ENCODE measurements around the gene TRAF3IP3. TPM values are rescaled to one million over a fixed set of nuclear protein-coding genes. Genes with fewer than 3 reads are reported as not detected.

TRAF3IP3 gene
- total and polyA plus RNA-seq, 2 donors (not counting 1 experiment from before 2014, with no cell fraction given), result 262 to 344 TPM

DNA sequence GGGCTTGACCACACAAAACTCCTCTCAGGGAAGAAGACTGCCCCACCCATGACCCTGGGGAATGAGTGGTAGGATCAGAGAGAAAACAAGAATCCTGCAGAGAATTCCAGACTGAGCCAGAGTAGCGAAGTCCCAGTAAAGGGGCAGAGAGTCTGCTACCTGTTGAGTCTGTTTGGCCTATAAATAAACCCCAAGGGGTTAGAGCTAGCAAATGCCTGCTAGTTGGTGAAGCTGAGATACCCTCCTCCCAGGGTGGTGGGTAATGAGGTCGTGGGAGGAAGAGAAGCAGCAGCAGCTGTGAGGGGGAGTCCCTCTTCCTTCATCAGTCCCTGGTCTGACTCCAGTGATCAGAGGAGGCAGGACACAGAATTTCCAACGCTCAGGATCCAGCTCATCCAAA is 2.5 kb downstream of the TRAF3IP3 start:
- Histone ChIP-seq H3K4me3 (ENCODE audit: control extremely low read depth in 1 of 5, extremely low read depth in 1 of 5, insufficient read depth in 1 of 5, low read depth in 2 of 5, low read length in 4 of 5) (peak overlapping the region in 4 of 5 experiments; percentile 32 to 80 (median 64)), H3K27ac (ENCODE audit: low read length in 2 of 2) (peak overlapping the region; percentile 67 to 86), H4K20me1 (ENCODE audit: control insufficient read depth, insufficient read depth, low read length, poor library complexity, severe bottlenecking) (peaks cover 31% of the 10 kb centered on the region), H3K27me3 (replicated peaks in 1 of 4; ENCODE audit: control extremely low read depth in 1 of 4, control insufficient read depth in 3 of 4, insufficient read depth in 4 of 4, low read length in 3 of 4) (no peaks in the 10 kb centered on the region), H3K9ac (ENCODE audit: low read length) (peak overlapping the region; percentile 84), H3K4me1 (ENCODE audit: control insufficient read depth in 2 of 2, insufficient read depth in 2 of 2, low read length in 2 of 2) (peaks cover 50 to 65% of the 10 kb centered on the region in 2 donors), H2AFZ (ENCODE audit: insufficient read depth, low read depth, low read length, poor library complexity, severe bottlenecking) (no peak overlapping the region), H3K79me2 (ENCODE audit: control insufficient read depth, insufficient read depth, low read length) (peaks cover 81% of the 10 kb centered on the region), H3K36me3 (replicated peaks in 1 of 2; ENCODE audit: control extremely low read depth in 1 of 2, control insufficient read depth in 1 of 2, extremely low read depth in 1 of 2, insufficient read depth in 2 of 2, low read length in 1 of 2) (peaks cover 6 to 55% of the 10 kb centered on the region in 2 experiments), H3K4me2 (replicated peaks; ENCODE audit: low read depth, low read length, poor library complexity, severe bottlenecking) (peak overlapping the region; percentile 72), H3K9me3 (ENCODE audit: control extremely low read depth in 1 of 3, control insufficient read depth in 2 of 3, insufficient read depth in 1 of 3, low read length in 2 of 3) (no peaks in the 10 kb centered on the region)
- H3K4me3 Mint-ChIP-seq, result peak overlapping the region; percentile 92
- peak overlapping the region; percentile 95 for H3K27ac Mint-ChIP-seq
- CTCF ChIA-PET, result interaction anchor here (1.0 to 3.2 kb wide), 3 partner anchors 9 to 15 kb away, joined by 3 to 14 read pairs (median 5); no protein-coding TSS in a partner anchor
- intact Hi-C loops (cut with micrococcal nuclease), result loop anchor here (10.0 kb wide), 1 partner anchor 84 kb away; the partner anchor contains the start of gene G0S2
- TF ChIP-seq, protein P1, sequence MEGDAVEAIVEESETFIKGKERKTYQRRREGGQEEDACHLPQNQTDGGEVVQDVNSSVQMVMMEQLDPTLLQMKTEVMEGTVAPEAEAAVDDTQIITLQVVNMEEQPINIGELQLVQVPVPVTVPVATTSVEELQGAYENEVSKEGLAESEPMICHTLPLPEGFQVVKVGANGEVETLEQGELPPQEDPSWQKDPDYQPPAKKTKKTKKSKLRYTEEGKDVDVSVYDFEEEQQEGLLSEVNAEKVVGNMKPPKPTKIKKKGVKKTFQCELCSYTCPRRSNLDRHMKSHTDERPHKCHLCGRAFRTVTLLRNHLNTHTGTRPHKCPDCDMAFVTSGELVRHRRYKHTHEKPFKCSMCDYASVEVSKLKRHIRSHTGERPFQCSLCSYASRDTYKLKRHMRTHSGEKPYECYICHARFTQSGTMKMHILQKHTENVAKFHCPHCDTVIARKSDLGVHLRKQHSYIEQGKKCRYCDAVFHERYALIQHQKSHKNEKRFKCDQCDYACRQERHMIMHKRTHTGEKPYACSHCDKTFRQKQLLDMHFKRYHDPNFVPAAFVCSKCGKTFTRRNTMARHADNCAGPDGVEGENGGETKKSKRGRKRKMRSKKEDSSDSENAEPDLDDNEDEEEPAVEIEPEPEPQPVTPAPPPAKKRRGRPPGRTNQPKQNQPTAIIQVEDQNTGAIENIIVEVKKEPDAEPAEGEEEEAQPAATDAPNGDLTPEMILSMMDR (IDR thresholded peaks at IDR 0.05), result no peak
- no peak for TF ChIP-seq EZH2 (IDR thresholded peaks at IDR 0.05; ENCODE audit: borderline replicate concordance, insufficient read depth, low read depth, low read length, poor library complexity, severe bottlenecking)
- H3K27me3 Mint-ChIP-seq, result no peaks in the 10 kb centered on the region
- H3K9me3 Mint-ChIP-seq (ENCODE audit: insufficient read depth), result no peaks in the 10 kb centered on the region
- WGBS (ENCODE audit: insufficient coverage), result 100% methylated on average over 1 of the region's 3 CpGs
- POLR2A ChIA-PET, result interaction anchor here (1.2 kb wide), 1 partner anchor 10 kb away, joined by 6 read pairs; no protein-coding TSS in a partner anchor
- no peak for ATAC-seq (ENCODE audit: low read depth)
- H3K4me1 Mint-ChIP-seq, result peaks cover 75% of the 10 kb centered on the region
- DNase-seq, result no peak

DNA sequence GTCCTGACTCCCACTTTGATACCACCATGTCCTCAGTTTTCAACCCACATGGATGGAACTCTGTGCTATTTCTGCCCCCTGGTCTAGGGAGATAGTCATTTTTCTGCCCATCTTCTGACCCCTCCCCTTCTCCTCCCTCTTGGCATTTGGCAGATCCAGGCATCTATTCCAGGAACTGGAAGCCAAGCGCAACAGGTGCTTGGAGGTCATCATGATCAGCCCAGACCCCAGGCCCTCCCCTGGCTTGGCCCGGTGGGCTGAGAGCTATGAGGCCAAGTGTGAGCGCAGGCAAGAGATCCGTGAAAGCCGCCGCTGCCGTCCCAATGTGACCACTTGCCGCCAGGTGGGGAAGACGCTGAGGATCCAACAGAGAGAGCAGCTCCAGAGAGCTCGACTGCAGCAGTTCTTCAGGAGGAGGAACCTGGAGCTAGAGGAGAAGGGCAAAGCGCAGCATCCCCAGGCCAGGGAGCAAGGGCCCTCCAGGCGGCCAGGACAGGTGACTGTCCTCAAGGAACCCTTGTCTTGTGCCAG is 4.0 kb downstream of the TRAF3IP3 start:
- ATAC-seq (ENCODE audit: low read depth) (no peak), DNase-seq (no peak)
- peaks cover 31% of the 10 kb centered on the region for H4K20me1 ChIP-seq (ENCODE audit: control insufficient read depth, insufficient read depth, low read length, poor library complexity, severe bottlenecking)
- CTCF ChIA-PET, result interaction anchor here (1.5 to 3.2 kb wide), 5 partner anchors 10 to 194 kb away, joined by 3 to 14 read pairs (median 5); no protein-coding TSS in a partner anchor
- peak overlapping the region; percentile 72 for H3K4me2 ChIP-seq (replicated peaks; ENCODE audit: low read depth, low read length, poor library complexity, severe bottlenecking)
- H3K79me2 ChIP-seq (ENCODE audit: control insufficient read depth, insufficient read depth, low read length), result peaks cover 86% of the 10 kb centered on the region
- Mint-ChIP-seq H3K9me3 (ENCODE audit: insufficient read depth) (no peaks in the 10 kb centered on the region), H3K4me3 (peak overlapping the region; percentile 16), H3K4me1 (peaks cover 77% of the 10 kb centered on the region), H3K27ac (peak overlapping the region; percentile 72), H3K27me3 (no peaks in the 10 kb centered on the region)
- intact Hi-C loops (cut with micrococcal nuclease), result loop anchor here (10.0 kb wide), 1 partner anchor 85 kb away; the partner anchor contains the start of gene G0S2
- no peak overlapping the region for H2AFZ ChIP-seq (ENCODE audit: insufficient read depth, low read depth, low read length, poor library complexity, severe bottlenecking)
- no peak overlapping the region for H3K4me3 ChIP-seq (ENCODE audit: control extremely low read depth in 1 of 5, extremely low read depth in 1 of 5, insufficient read depth in 1 of 5, low read depth in 2 of 5, low read length in 4 of 5)
- no peak overlapping the region for H3K9ac ChIP-seq (ENCODE audit: low read length)
- POLR2A ChIA-PET, result interaction anchor here (1.2 kb wide), 1 partner anchor 8 kb away, joined by 6 read pairs; no protein-coding TSS in a partner anchor
- no peaks in the 10 kb centered on the region for H3K27me3 ChIP-seq (replicated peaks in 1 of 4; ENCODE audit: control extremely low read depth in 1 of 4, control insufficient read depth in 3 of 4, insufficient read depth in 4 of 4, low read length in 3 of 4)
- TF ChIP-seq EZH2 (IDR thresholded peaks at IDR 0.05; ENCODE audit: borderline replicate concordance, insufficient read depth, low read depth, low read length, poor library complexity, severe bottlenecking), result no peak
- TF ChIP-seq, protein P1 (IDR thresholded peaks at IDR 0.05), result no peak
- no peaks in the 10 kb centered on the region for H3K9me3 ChIP-seq (ENCODE audit: control extremely low read depth in 1 of 3, control insufficient read depth in 2 of 3, insufficient read depth in 1 of 3, low read length in 2 of 3)
- 100% methylated on average over 12 of the region's 12 CpGs for WGBS (ENCODE audit: insufficient coverage)
- peaks cover 50 to 63% of the 10 kb centered on the region in 2 donors for H3K4me1 ChIP-seq (ENCODE audit: control insufficient read depth in 2 of 2, insufficient read depth in 2 of 2, low read length in 2 of 2)
- H3K36me3 ChIP-seq (replicated peaks in 1 of 2; ENCODE audit: control extremely low read depth in 1 of 2, control insufficient read depth in 1 of 2, extremely low read depth in 1 of 2, insufficient read depth in 2 of 2, low read length in 1 of 2), result peaks cover 9 to 65% of the 10 kb centered on the region in 2 experiments
- H3K27ac ChIP-seq (ENCODE audit: low read length in 2 of 2), result peak overlapping the region in 1 of 2 donors; percentile 86
